ENCODE measurements around the gene PPP1R36.

GRCh38 chr14:64554556-64554955 is 4.8 kb downstream of the PPP1R36 start:
- TF ChIP-seq CTCF (conservative IDR thresholded peaks at IDR 0.05; ENCODE audit: low read length) (no peak), EZH2phosphoT487 (IDR thresholded peaks at IDR 0.05; ENCODE audit: borderline replicate concordance) (no peak)
